ENCODE data around the gene GMIP. TPM values are rescaled to one million over a fixed set of nuclear protein-coding genes. Genes with fewer than 3 reads are reported as not detected.

The GMIP gene
- total RNA-seq, 1 donor from 2014 or later: 54.4 TPM

DNA sequence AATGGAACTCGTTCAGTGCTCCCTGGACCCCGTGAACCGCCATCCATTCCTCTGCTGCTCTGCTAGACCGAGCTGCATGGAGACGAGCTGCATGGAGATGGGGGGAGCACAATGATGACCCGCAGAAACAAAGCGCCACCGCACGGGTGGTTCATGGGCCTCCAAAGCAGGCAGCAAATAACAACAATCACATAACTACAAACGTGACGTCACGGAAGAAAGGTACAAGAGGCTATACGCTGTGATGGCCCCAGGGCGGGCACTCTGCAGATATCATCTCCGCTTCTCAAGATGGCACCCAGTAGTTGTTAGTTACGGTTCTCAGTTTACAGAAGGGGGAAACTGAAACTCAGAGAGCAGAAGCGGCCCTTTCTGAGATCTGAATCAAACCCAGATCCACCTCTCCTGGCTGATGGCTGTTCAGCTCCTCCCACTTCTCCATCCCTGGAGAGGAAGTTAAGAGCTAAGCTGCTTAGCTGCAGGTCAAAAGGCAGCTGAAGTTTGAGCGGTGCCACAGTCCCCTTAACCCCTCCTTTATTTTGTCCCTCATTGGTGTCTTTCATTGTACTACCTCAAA lies 18.3 kb upstream of the GMIP start:
- ATAC-seq (peak in 1 of 2 donors; percentile 2), DNase-seq (peak; percentile 48)
- H3K9me3 ChIP-seq: no peaks in the 10 kb centered on the region
- peaks cover 36% of the 10 kb centered on the region for H3K36me3 ChIP-seq
- intact Hi-C loops (cut with DNase I): no loop called here
- H3K27ac ChIP-seq: peak overlapping the region; percentile 96
- H3K27me3 ChIP-seq (ENCODE audit: low read depth): no peaks in the 10 kb centered on the region
- TF ChIP-seq, protein P1, sequence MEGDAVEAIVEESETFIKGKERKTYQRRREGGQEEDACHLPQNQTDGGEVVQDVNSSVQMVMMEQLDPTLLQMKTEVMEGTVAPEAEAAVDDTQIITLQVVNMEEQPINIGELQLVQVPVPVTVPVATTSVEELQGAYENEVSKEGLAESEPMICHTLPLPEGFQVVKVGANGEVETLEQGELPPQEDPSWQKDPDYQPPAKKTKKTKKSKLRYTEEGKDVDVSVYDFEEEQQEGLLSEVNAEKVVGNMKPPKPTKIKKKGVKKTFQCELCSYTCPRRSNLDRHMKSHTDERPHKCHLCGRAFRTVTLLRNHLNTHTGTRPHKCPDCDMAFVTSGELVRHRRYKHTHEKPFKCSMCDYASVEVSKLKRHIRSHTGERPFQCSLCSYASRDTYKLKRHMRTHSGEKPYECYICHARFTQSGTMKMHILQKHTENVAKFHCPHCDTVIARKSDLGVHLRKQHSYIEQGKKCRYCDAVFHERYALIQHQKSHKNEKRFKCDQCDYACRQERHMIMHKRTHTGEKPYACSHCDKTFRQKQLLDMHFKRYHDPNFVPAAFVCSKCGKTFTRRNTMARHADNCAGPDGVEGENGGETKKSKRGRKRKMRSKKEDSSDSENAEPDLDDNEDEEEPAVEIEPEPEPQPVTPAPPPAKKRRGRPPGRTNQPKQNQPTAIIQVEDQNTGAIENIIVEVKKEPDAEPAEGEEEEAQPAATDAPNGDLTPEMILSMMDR (IDR thresholded peaks at IDR 0.05): no peak
- H3K4me1 ChIP-seq: peaks cover 24% of the 10 kb centered on the region
- peak overlapping the region; percentile 99 for H3K4me3 ChIP-seq

DNA sequence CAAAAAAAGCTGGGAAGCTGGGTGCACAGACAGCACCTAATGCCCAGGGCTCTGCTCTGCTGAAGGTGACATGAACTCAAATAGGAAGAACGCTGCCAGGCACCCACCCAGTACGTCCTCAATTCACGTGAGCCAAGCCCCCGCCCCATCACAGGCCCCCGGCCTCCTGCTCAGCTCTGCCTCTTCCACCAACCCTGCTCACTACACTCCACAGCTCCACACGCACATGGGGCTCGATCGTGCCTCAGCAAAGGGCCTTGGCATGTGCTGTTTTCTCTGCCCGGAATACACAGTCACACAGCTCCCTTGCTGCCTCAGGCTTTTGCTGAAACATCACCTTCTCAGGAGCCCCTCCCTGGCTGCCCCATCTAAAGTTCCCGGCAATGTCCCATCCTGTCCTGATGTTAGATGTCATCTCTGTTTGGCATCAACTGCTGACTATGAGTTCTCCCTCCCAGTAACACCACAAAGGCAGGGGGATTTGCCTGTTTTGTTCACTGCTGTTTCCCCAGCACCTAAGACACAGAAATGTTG lies 17.8 kb upstream of the GMIP start:
- Histone ChIP-seq H3K4me1 (peaks cover 24% of the 10 kb centered on the region), H3K4me3 (peak overlapping the region; percentile 18), H3K9me3 (no peaks in the 10 kb centered on the region), H3K27ac (peak overlapping the region; percentile 8), H3K36me3 (peaks cover 41% of the 10 kb centered on the region), H3K27me3 (ENCODE audit: low read depth) (no peaks in the 10 kb centered on the region)
- intact Hi-C loops (cut with DNase I): no loop called here
- DNase-seq (peak; percentile 44), ATAC-seq (no peak)
- TF ChIP-seq, protein P1 (IDR thresholded peaks at IDR 0.05): no peak

DNA sequence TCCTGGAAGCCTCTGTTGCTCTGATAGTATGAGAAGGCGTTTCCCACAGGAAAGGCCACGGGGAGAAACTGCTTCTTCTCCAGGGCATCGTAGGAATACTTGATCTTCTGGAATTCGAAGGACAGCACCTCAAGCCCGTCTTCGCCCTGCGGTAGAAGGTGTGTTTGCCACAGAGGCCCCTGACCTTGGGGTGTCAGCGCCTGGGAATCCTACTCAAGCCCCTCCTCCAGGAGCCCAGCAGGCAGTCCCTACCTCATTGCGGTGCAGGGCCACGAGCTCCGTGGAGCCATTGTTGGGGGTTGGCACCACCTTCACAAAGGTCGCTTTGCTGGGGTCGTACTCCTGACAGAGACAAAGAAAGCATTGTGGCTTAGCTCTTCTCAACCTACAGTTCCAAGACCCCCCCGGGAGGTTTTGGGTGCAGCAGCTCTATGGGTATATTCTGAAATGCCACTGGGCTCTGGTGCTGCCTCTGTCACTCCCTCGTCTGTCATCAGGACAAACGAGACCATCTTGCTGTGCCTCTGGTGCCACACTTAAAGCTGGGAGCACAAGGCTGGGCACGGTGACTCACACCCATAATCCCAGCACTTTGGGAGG lies 16.3 kb upstream of the GMIP start:
- H3K9me3 ChIP-seq: no peaks in the 10 kb centered on the region
- peaks cover 24% of the 10 kb centered on the region for H3K4me1 ChIP-seq
- TF ChIP-seq, protein P1 (IDR thresholded peaks at IDR 0.05): no peak
- ATAC-seq (no peak), DNase-seq (peak; percentile 28)
- no peak overlapping the region for H3K27ac ChIP-seq
- H3K36me3 ChIP-seq: peaks cover 56% of the 10 kb centered on the region
- no peaks in the 10 kb centered on the region for H3K27me3 ChIP-seq (ENCODE audit: low read depth)
- no peak overlapping the region for H3K4me3 ChIP-seq
- intact Hi-C loops (cut with DNase I): no loop called here

DNA sequence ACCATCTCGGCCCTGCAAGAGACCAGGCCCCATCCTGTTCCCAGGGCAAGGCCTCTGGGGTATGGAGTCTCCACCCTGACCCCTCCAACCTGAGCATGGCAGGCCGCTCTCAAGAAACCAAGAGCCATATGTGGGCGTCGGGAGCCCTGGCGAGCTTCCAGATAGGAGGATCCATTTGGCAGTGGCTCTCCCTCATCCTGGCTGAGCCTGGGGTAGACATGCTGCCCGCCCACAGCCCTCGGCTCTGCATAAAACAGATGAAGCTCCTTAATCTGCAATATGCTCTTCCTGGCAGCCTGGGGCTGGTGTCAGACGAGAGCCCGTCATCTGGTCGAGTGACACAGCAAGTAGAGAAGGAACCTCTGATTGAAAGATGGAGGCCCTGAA lies 13.9 kb upstream of the GMIP start:
- Histone ChIP-seq H3K4me1 (peaks cover 15% of the 10 kb centered on the region), H3K27me3 (ENCODE audit: low read depth) (no peaks in the 10 kb centered on the region), H3K4me3 (no peak overlapping the region), H3K9me3 (no peaks in the 10 kb centered on the region), H3K36me3 (peaks cover 79% of the 10 kb centered on the region), H3K27ac (no peak overlapping the region)
- DNase-seq: no peak
- ATAC-seq: no peak
- intact Hi-C loops (cut with DNase I): no loop called here
- TF ChIP-seq, protein P1 (IDR thresholded peaks at IDR 0.05): no peak

DNA sequence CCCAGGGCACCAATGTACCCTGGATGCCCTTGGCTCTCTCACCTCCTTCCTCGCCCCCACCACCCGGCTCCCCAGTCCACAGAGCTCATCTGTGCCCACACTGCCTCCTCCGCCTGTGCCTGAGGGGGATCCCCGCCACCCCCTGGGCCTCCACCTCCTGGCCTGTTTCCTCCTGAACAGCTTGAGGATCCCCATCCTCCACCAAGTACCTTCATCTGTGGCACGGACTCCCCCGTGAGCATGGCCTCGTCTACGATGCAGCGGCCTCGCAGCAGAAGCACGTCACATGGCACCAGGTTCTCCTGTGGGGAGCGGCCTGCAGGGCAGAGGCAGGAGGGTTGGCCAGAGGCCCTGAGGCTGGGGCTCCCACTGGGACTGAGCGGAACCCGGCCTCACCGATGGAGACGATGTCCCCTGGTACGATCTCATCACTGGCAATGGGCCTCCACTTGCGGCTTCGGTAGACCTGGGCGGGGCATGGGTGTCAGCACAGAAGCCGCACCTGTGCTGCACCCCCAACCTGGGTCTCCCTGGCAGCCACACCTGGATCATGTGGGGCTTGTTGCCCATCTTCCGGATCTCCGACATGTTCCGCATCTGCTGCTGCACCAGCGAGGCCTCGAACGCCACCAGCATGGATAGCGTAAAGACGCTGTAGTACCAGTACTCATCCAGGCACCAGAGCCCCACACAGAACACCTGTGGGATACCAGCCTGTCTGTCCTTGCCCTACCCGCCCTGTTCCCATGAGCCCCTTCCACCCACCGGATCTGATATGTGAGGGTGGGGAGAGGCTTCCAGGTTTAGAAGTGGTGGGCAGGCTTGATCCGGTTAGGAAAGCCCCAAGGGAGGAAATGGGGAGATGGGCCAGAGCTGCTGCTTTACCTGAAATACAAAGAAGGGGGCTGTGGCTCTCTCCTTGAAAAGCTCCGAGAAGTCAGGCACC lies 13.3 kb upstream of the GMIP start:
- Histone ChIP-seq H3K9me3 (no peaks in the 10 kb centered on the region), H3K27me3 (ENCODE audit: low read depth) (no peaks in the 10 kb centered on the region), H3K4me3 (no peak overlapping the region), H3K36me3 (peaks cover 86% of the 10 kb centered on the region), H3K27ac (no peak overlapping the region), H3K4me1 (peaks cover 9% of the 10 kb centered on the region)
- ATAC-seq: no peak
- TF ChIP-seq, protein P1 (IDR thresholded peaks at IDR 0.05): no peak
- DNase-seq: no peak
- intact Hi-C loops (cut with DNase I): no loop called here
